GM23248 (cell line): Measurements from ENCODE around the gene SGTA. TPM values are rescaled to one million over a fixed set of nuclear protein-coding genes. Genes with fewer than 3 reads are reported as not detected.
"Not testable (repeated sequence)": the region's sequence is repeated elsewhere in the genome, so short reads cannot be mapped to it uniquely, and the experiment has no call there.

ENCODE experiments used
- DNase-seq: peaks from one replicate; pipeline ENCODE4 v3.0.0-alpha.2; 2015
- H2AFZ ChIP-seq: fragments of 200-600 bp; sonication (generic); 2 replicates; pipeline ENCODE4 v1.6.1; 2016; ENCODE audit warnings: antibody characterized with exemption
- H3F3A ChIP-seq: fragments of 200-600 bp; sonication (generic); 2 replicates; pipeline ENCODE4 v1.6.1; 2016; ENCODE audit warnings: mild to moderate bottlenecking, antibody characterized with exemption, mixed run types; ENCODE audit not compliant: insufficient read depth
- H3K27ac ChIP-seq: fragments of 200-600 bp; sonication (generic); 2 replicates; pipeline ENCODE4 v1.5.1; 2016; ENCODE audit warnings: mild to moderate bottlenecking
- H3K27me3 ChIP-seq: fragments of 200-600 bp; sonication (generic); replicated peaks from 2 replicates; pipeline ENCODE4 v1.6.1; 2016; ENCODE audit warnings: mild to moderate bottlenecking; ENCODE audit not compliant: insufficient read depth
- H3K36me3 ChIP-seq: fragments of 200-600 bp; sonication (generic); 2 replicates; pipeline ENCODE4 v1.6.1; 2016; ENCODE audit warnings: low read depth, mild to moderate bottlenecking
- H3K4me1 ChIP-seq: fragments of 200-600 bp; sonication (generic); 2 replicates; pipeline ENCODE4 v1.6.1; 2016; ENCODE audit warnings: mild to moderate bottlenecking; ENCODE audit not compliant: insufficient read depth
- H3K4me2 ChIP-seq: fragments of 200-600 bp; sonication (generic); one replicate; pipeline ENCODE4 v1.6.1; 2016; ENCODE audit warnings: mild to moderate bottlenecking; ENCODE audit not compliant: unreplicated experiment
- H3K4me3 ChIP-seq: fragments of 200-600 bp; sonication (generic); 2 replicates; pipeline ENCODE4 v1.5.1; 2016; ENCODE audit warnings: mild to moderate bottlenecking
- H3K79me2 ChIP-seq: fragments of 200-600 bp; sonication (generic); 2 replicates; pipeline ENCODE4 v1.6.1; 2016; ENCODE audit warnings: mild to moderate bottlenecking; ENCODE audit not compliant: insufficient read depth
- H3K9ac ChIP-seq: fragments of 200-600 bp; sonication (generic); 2 replicates; pipeline ENCODE4 v1.6.1; 2016; ENCODE audit warnings: mild to moderate bottlenecking
- H3K9me2 ChIP-seq: fragments of 200-600 bp; sonication (generic); 2 replicates; pipeline ENCODE4 v1.6.1; 2016; ENCODE audit warnings: mixed run types, mild to moderate bottlenecking, moderate library complexity; ENCODE audit not compliant: insufficient read depth
- H3K9me3 ChIP-seq: fragments of 200-600 bp; sonication (generic); one replicate; pipeline ENCODE4 v1.6.1; 2017; ENCODE audit warnings: low read depth
- H4K20me1 ChIP-seq: fragments of 200-600 bp; sonication (generic); 2 replicates; pipeline ENCODE4 v1.6.0; 2016; ENCODE audit not compliant: insufficient read depth
- EZH2 ChIP-seq: fragments of 200-600 bp; sonication (generic); IDR thresholded peaks from 2 replicates; pipeline ENCODE4 v1.6.1; 2018; ENCODE audit warnings: antibody characterized with exemption, mild to moderate bottlenecking; ENCODE audit not compliant: insufficient read depth, poor library complexity, severe bottlenecking
- EZH2phosphoT487 ChIP-seq: fragments of 200-600 bp; sonication (generic); IDR thresholded peaks from 2 replicates; pipeline ENCODE4 v1.6.1; 2018; ENCODE audit warnings: antibody characterized with exemption, moderate library complexity, mild to moderate bottlenecking, low read depth; ENCODE audit not compliant: insufficient read depth
- whole genome bisulfite sequencing, 2 experiments: methylation state at CpG; one replicate each; pipeline ENCODE4 v1.1.6; 2015 to 2017; ENCODE audit warnings: low lambda C conversion rate in 2 of 2, low coverage in 1 of 2; ENCODE audit errors: missing lambda C conversion rate in 2 of 2; 5-methylcytosine and 5-hydroxymethylcytosine counted together
- in situ Hi-C: fragments of 300-500 bp; cut with MboI; formaldehyde crosslinking; loops from 2 replicates; pipeline ENCODE4 v1.15.0; 2020
- polyA plus RNA-seq: library from polyadenylated mRNA; unstranded; fragments of >200 nt; fragmentation: Nextera tagmentation; extraction: Ambion mirVana; gene quantifications from 2 replicates; pipeline ENCODE4 v1.2.1, GENCODE V29; 2016
- total RNA-seq: library from RNA; depleted of rRNA; stranded (reverse); fragments of >200 nt; shearing (Covaris generic); gene quantifications from 2 replicates; pipeline ENCODE4 v1.2.3, GENCODE V29; 2014

SGTA gene
- total and polyA plus RNA-seq, 2 experiments from 2014 or later = 57.5 to 66.2 TPM

GRCh38 chr19:2716722-2717637, 66.1 kb downstream of the SGTA start:
- no peaks in the 10 kb centered on the region for H3K27me3 ChIP-seq
- H4K20me1 ChIP-seq = no peaks in the 10 kb centered on the region
- H2AFZ ChIP-seq = no peak overlapping the region
- no peaks in the 10 kb centered on the region for H3K79me2 ChIP-seq
- in situ Hi-C loops = no loop called here
- TF ChIP-seq EZH2 = no peak
- no peaks in the 10 kb centered on the region for H3K9me2 ChIP-seq
- H3K9ac ChIP-seq = no peak overlapping the region
- no peaks in the 10 kb centered on the region for H3K4me1 ChIP-seq
- no peaks in the 10 kb centered on the region for H3K36me3 ChIP-seq
- H3K9me3 ChIP-seq = no peaks in the 10 kb centered on the region
- no peak for DNase-seq
- H3K4me3 ChIP-seq = no peak overlapping the region
- H3K27ac ChIP-seq = no peak overlapping the region
- no peaks in the 10 kb centered on the region for H3F3A ChIP-seq
- no peak overlapping the region for H3K4me2 ChIP-seq
- WGBS, 2 experiments = 88 to 89% methylated on average over 28 to 51 of the region's 51 CpGs

- in situ Hi-C loops = no loop called here
- H3K27ac ChIP-seq = no peak overlapping the region
- whole genome bisulfite sequencing, 2 experiments = 85 to 88% methylated on average over 13 to 19 of the region's 19 CpGs
- TF ChIP-seq EZH2phosphoT487 (no peak), EZH2 (no peak)
- no peaks in the 10 kb centered on the region for H3K79me2 ChIP-seq
- no peak overlapping the region for H3K9ac ChIP-seq
- no peak overlapping the region for H3K4me3 ChIP-seq
- no peaks in the 10 kb centered on the region for H3K36me3 ChIP-seq
- no peaks in the 10 kb centered on the region for H3K27me3 ChIP-seq
- H3K4me1 ChIP-seq = peaks cover 5% of the 10 kb centered on the region; the same call in 1 of the 2 replicates
- no peak overlapping the region for H3K4me2 ChIP-seq
- H4K20me1 ChIP-seq = no peaks in the 10 kb centered on the region
- no peaks in the 10 kb centered on the region for H3K9me3 ChIP-seq
- DNase-seq = no peak
- no peaks in the 10 kb centered on the region for H3K9me2 ChIP-seq
- H3F3A ChIP-seq = no peaks in the 10 kb centered on the region
- no peak overlapping the region for H2AFZ ChIP-seq
Observed at GRCh38 chr19:2716275-2716650, 66.8 kb downstream of the SGTA start.

- Histone ChIP-seq H3F3A (no peaks in the 10 kb centered on the region), H3K27ac (no peak overlapping the region), H3K9me2 (no peaks in the 10 kb centered on the region), H3K36me3 (no peaks in the 10 kb centered on the region), H3K9me3 (no peaks in the 10 kb centered on the region), H3K9ac (no peak overlapping the region), H3K4me1 (peaks cover 10% of the 10 kb centered on the region; the same call in 1 of the 2 replicates), H3K4me2 (no peak overlapping the region), H2AFZ (no peak overlapping the region), H3K27me3 (no peaks in the 10 kb centered on the region), H3K4me3 (no peak overlapping the region), H4K20me1 (no peaks in the 10 kb centered on the region), H3K79me2 (no peaks in the 10 kb centered on the region)
- DNase-seq = no peak
- no peak for TF ChIP-seq EZH2
- TF ChIP-seq EZH2phosphoT487 = no peak
- 81 to 86% methylated on average over 11 to 12 of the region's 12 CpGs for WGBS, 2 experiments
- in situ Hi-C loops = no loop called here
Observed at GRCh38 chr19:2715470-2716274, 67.4 kb downstream of the SGTA start.

GRCh38 chr19:2714531-2715269, 68.4 kb downstream of the SGTA start:
- no peaks in the 10 kb centered on the region for H3K79me2 ChIP-seq
- H3K9ac ChIP-seq = no peak overlapping the region
- H3K4me1 ChIP-seq = peaks cover 14% of the 10 kb centered on the region; the same call in 1 of the 2 replicates
- 64 to 65% methylated on average over 14 to 15 of the region's 16 CpGs for WGBS, 2 experiments
- no peaks in the 10 kb centered on the region for H3K9me3 ChIP-seq
- no peak overlapping the region for H3K4me2 ChIP-seq
- no peak overlapping the region for H3K27ac ChIP-seq
- no peak overlapping the region for H2AFZ ChIP-seq
- in situ Hi-C loops = no loop called here
- H4K20me1 ChIP-seq = no peaks in the 10 kb centered on the region
- no peaks in the 10 kb centered on the region for H3K36me3 ChIP-seq
- TF ChIP-seq EZH2phosphoT487 = no peak
- TF ChIP-seq EZH2 = no peak
- H3K27me3 ChIP-seq = no peaks in the 10 kb centered on the region
- no peaks in the 10 kb centered on the region for H3K9me2 ChIP-seq
- DNase-seq = no peak
- no peak overlapping the region for H3K4me3 ChIP-seq
- H3F3A ChIP-seq = no peaks in the 10 kb centered on the region

GRCh38 chr19:2714102-2714501, 69.0 kb downstream of the SGTA start:
- H3K27me3 ChIP-seq, in situ Hi-C loops, H3K79me2 ChIP-seq, DNase-seq, H3K36me3 ChIP-seq, H4K20me1 ChIP-seq, H3K9ac ChIP-seq, H3K4me3 ChIP-seq, H3K4me2 ChIP-seq, H2AFZ ChIP-seq, H3K9me2 ChIP-seq, H3K9me3 ChIP-seq, H3K27ac ChIP-seq, H3F3A ChIP-seq: not testable (repeated sequence)
- H3K4me1 ChIP-seq = peaks cover 14% of the 10 kb centered on the region; the same call in 1 of the 2 replicates
- WGBS, 2 experiments = 0% methylated on average over 1 of the region's 1 CpG; no CpG with 5 or more reads in 1 of the 2 experiments

GRCh38 chr19:2713170-2713569, 69.9 kb downstream of the SGTA start:
- DNase-seq, H3K79me2 ChIP-seq, in situ Hi-C loops, H3K27ac ChIP-seq, H4K20me1 ChIP-seq, H2AFZ ChIP-seq, H3K36me3 ChIP-seq, H3K27me3 ChIP-seq, H3K9me2 ChIP-seq, H3K9me3 ChIP-seq, H3K4me2 ChIP-seq, H3F3A ChIP-seq, H3K4me3 ChIP-seq, H3K9ac ChIP-seq: not testable (repeated sequence)
- 91% methylated on average over 3 of the region's 3 CpGs; no CpG with 5 or more reads in 1 of the 2 experiments for WGBS, 2 experiments
- H3K4me1 ChIP-seq = peaks cover 14% of the 10 kb centered on the region; the same call in 1 of the 2 replicates
